Nephron progenitor cell (in vitro differentiated cells): ENCODE data around the gene PTMS.

Source experiments
- DNase-seq: peaks from one replicate; pipeline ENCODE4 v3.0.0; 2021
- H3K27ac Mint-ChIP-seq: 2 replicates; pipeline ENCODE4 v1.8.0; 2021; ENCODE audit warnings: mild to moderate bottlenecking, moderate library complexity, mixed read lengths
- H3K27me3 Mint-ChIP-seq: 2 replicates; pipeline ENCODE4 v1.8.0; 2021; ENCODE audit warnings: mild to moderate bottlenecking, low read depth, mixed read lengths; ENCODE audit not compliant: poor library complexity
- H3K36me3 Mint-ChIP-seq: 2 replicates; pipeline ENCODE4 v1.8.0; 2021; ENCODE audit warnings: low read depth, mixed read lengths
- H3K4me1 Mint-ChIP-seq: 2 replicates; pipeline ENCODE4 v1.8.0; 2021; ENCODE audit warnings: mixed read lengths
- H3K4me3 Mint-ChIP-seq: 2 replicates; pipeline ENCODE4 v1.8.0; 2021; ENCODE audit warnings: mild to moderate bottlenecking, moderate library complexity, mixed read lengths
- H3K9me3 Mint-ChIP-seq: 2 replicates; pipeline ENCODE4 v1.8.0; 2021; ENCODE audit warnings: mild to moderate bottlenecking, moderate library complexity, mixed read lengths
- CTCF ChIP-seq: fragments of 200-600 bp; sonication (generic); IDR thresholded peaks from 2 replicates; pipeline ENCODE4 v1.5.0; 2021; ENCODE audit warnings: antibody characterized with exemption

PTMS gene

GRCh38 chr12:6764011-6764828 lies 1.9 kb upstream of the PTMS start:
- peaks cover 76% of the 10 kb centered on the region for H3K4me1 Mint-ChIP-seq
- H3K9me3 Mint-ChIP-seq, result no peaks in the 10 kb centered on the region
- peak overlapping the region; percentile 99 for H3K27ac Mint-ChIP-seq
- DNase-seq, result peak; percentile 94
- H3K4me3 Mint-ChIP-seq, result peak overlapping the region; percentile 82
- TF ChIP-seq CTCF, result no peak
- H3K27me3 Mint-ChIP-seq, result no peaks in the 10 kb centered on the region
- no peaks in the 10 kb centered on the region for H3K36me3 Mint-ChIP-seq

GRCh38 chr12:6765048-6765633 lies 1.0 kb upstream of the PTMS start:
- TF ChIP-seq CTCF, result no peak

GRCh38 chr12:6766651-6767349 lies 637 bp downstream of the PTMS start:
- DNase-seq, result peak; percentile 84
- no peaks in the 10 kb centered on the region for H3K9me3 Mint-ChIP-seq
- H3K4me3 Mint-ChIP-seq, result peak overlapping the region; percentile 97
- H3K27me3 Mint-ChIP-seq, result peaks cover under 1% of the 10 kb centered on the region
- H3K4me1 Mint-ChIP-seq, result peaks cover 80% of the 10 kb centered on the region
- TF ChIP-seq CTCF, result peak; percentile 23
- H3K36me3 Mint-ChIP-seq, result peaks cover 11% of the 10 kb centered on the region
- H3K27ac Mint-ChIP-seq, result peak overlapping the region; percentile 98

More at GRCh38 chr12:6765048-6765633, 1.0 kb upstream of the PTMS start:
- no peaks in the 10 kb centered on the region for H3K9me3 Mint-ChIP-seq
- peak overlapping the region; percentile 97 for H3K27ac Mint-ChIP-seq
- no peaks in the 10 kb centered on the region for H3K36me3 Mint-ChIP-seq
- peak overlapping the region; percentile 86 for H3K4me3 Mint-ChIP-seq
- H3K27me3 Mint-ChIP-seq, result no peaks in the 10 kb centered on the region
- H3K4me1 Mint-ChIP-seq, result peaks cover 74% of the 10 kb centered on the region
- no peak for DNase-seq

GRCh38 chr12:6767353-6768319 lies 1.5 kb downstream of the PTMS start:
- H3K4me3 Mint-ChIP-seq, result peak overlapping the region; percentile 97
- H3K9me3 Mint-ChIP-seq, result no peaks in the 10 kb centered on the region
- H3K4me1 Mint-ChIP-seq, result peaks cover 80% of the 10 kb centered on the region
- H3K36me3 Mint-ChIP-seq, result peaks cover 13% of the 10 kb centered on the region
- H3K27me3 Mint-ChIP-seq, result peaks cover 4% of the 10 kb centered on the region
- no peak for TF ChIP-seq CTCF
- H3K27ac Mint-ChIP-seq, result peak overlapping the region; percentile 98
- peak; percentile 34 for DNase-seq

GRCh38 chr12:6768437-6768914 lies 2.3 kb downstream of the PTMS start:
- Mint-ChIP-seq H3K9me3 (no peaks in the 10 kb centered on the region), H3K27ac (peak overlapping the region; percentile 98), H3K36me3 (peaks cover 13% of the 10 kb centered on the region), H3K4me1 (peaks cover 80% of the 10 kb centered on the region), H3K27me3 (peaks cover 4% of the 10 kb centered on the region), H3K4me3 (peak overlapping the region; percentile 97)
- TF ChIP-seq CTCF, result no peak
- no peak for DNase-seq
